ENCODE results near the gene PODN. TPM values are rescaled to one million over a fixed set of nuclear protein-coding genes. Genes with fewer than 3 reads are reported as not detected.

Gene PODN
- total and polyA plus RNA-seq, 9 donors = 72.8 to 254 (median 154) TPM

DNA sequence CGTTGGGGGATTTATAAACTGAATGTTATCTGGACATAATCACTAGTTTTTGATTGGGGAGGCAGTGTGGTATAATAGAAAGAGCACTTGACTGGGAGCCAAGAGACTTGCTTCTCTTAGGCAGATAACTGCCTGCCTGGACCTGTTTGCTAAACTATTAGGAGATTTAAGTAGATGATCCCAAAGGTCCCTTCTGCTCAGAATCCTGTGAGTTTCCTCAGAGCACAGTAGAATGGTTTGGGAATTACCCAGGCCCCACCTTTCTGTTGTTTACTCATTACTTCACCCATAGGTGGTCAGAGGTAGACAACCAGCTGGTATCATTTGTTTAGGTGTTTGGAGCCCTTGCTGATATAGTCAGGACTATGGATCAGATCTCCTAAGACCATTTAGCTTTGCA, 10.3 kb upstream of the PODN start:
- Histone ChIP-seq H3K4me3 (no peak overlapping the region), H3K4me1 (ENCODE audit: insufficient read depth) (peaks cover 6% of the 10 kb centered on the region), H3K36me3 (no peaks in the 10 kb centered on the region), H3K27me3 (no peaks in the 10 kb centered on the region), H3K9me3 (no peaks in the 10 kb centered on the region), H3K27ac (no peak overlapping the region)
- TF ChIP-seq POLR2A (IDR thresholded peaks at IDR 0.05) = no peak
- TF ChIP-seq EP300 (IDR thresholded peaks at IDR 0.05) = no peak
- TF ChIP-seq CTCF (IDR thresholded peaks at IDR 0.05) = no peak
- 9 to 17% (median 15%) methylated on average over 1 of the region's 1 CpG for WGBS, 3 donors
- intact Hi-C loops (cut with DNase I) = no loop called here
- DNase-seq = no peak

- no peaks in the 10 kb centered on the region for H3K27me3 ChIP-seq
- 12 to 15% (median 13%) methylated on average over 2 of the region's 2 CpGs for WGBS, 3 donors
- DNase-seq = no peak
- peaks cover 9% of the 10 kb centered on the region for H3K4me1 ChIP-seq (ENCODE audit: insufficient read depth)
- intact Hi-C loops (cut with DNase I) = no loop called here
- TF ChIP-seq EP300 (IDR thresholded peaks at IDR 0.05) = no peak
- no peak for TF ChIP-seq CTCF (IDR thresholded peaks at IDR 0.05)
- no peak for TF ChIP-seq POLR2A (IDR thresholded peaks at IDR 0.05)
- H3K27ac ChIP-seq = peak overlapping the region in 1 of 2 donors; percentile 56
- no peaks in the 10 kb centered on the region for H3K9me3 ChIP-seq
- H3K4me3 ChIP-seq = no peak overlapping the region
- no peaks in the 10 kb centered on the region for H3K36me3 ChIP-seq
Measured at GRCh38 chr1:53057127-53057526, 4.9 kb upstream of the PODN start.

GRCh38 chr1:53060579-53060978, 1.4 kb upstream of the PODN start:
- H3K4me3 ChIP-seq = no peak overlapping the region
- H3K4me1 ChIP-seq (ENCODE audit: insufficient read depth) = peaks cover 18% of the 10 kb centered on the region
- peak overlapping the region in 1 of 2 donors; percentile 88 for H3K27ac ChIP-seq
- no peaks in the 10 kb centered on the region for H3K36me3 ChIP-seq
- H3K9me3 ChIP-seq = no peaks in the 10 kb centered on the region
- intact Hi-C loops (cut with DNase I) = loop anchor here in 2 of 4 donors (5.0 to 10.0 kb wide), 4 partner anchors 33 to 138 kb away; partner anchors contain the start of gene ECHDC2 (in 2 of the 2)
- DNase-seq = peak in 2 of 5 donors; percentile 26 to 68
- H3K27me3 ChIP-seq = no peaks in the 10 kb centered on the region
- TF ChIP-seq EP300 (IDR thresholded peaks at IDR 0.05) (no peak), POLR2A (IDR thresholded peaks at IDR 0.05) (no peak), CTCF (IDR thresholded peaks at IDR 0.05) (no peak)
- 19 to 30% (median 22%) methylated on average over 1 of the region's 1 CpG for WGBS, 3 donors

DNA sequence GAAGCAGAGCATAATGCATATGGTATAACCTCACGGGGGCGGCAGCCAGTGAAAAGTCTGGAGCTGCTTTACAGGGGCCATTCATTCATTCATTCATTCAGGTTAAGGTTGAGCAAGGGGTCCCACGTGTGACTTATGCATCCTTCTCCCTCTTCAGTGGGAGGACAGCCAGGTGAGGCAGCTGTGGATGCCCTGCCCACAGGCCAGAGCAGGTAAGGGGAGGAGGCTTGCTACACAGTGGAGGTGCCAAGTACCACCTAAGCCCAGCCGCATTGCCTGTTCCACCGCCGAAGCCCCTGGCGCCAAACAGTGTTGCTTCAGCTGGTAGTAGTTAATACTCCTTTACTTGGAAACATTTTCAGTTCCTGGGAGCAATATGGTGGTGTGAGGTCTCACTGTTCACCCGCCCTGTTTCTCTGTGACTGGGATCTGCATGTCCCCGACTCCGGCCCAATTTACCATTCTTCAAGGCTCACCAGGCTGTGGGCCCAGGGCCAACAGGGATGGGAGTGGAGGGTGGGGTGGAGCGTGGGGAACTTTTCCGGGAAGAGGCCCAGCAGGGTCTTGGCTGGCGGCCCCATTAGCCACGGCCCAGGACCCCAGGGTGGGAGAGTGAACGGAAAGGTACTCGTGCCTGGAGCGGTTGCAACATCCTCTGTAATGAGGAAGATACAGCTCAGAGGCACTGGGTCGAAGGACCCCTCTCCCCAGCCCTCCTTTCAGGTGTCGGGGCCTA, 722 bp upstream of the PODN start:
- Histone ChIP-seq H3K4me1 (ENCODE audit: insufficient read depth) (peaks cover 18% of the 10 kb centered on the region), H3K27ac (peak overlapping the region; percentile 88 to 94), H3K9me3 (no peaks in the 10 kb centered on the region), H3K27me3 (no peaks in the 10 kb centered on the region), H3K36me3 (no peaks in the 10 kb centered on the region), H3K4me3 (peak overlapping the region; percentile 78)
- 32 to 37% (median 35%) methylated on average over 19 of the region's 19 CpGs for WGBS, 3 donors
- intact Hi-C loops (cut with DNase I) = loop anchor here in 2 of 4 donors (5.0 to 10.0 kb wide), 4 partner anchors 34 to 139 kb away; partner anchors contain the start of gene ECHDC2 (in 2 of the 2)
- peak; percentile 83 to 91 (median 87) for DNase-seq
- TF ChIP-seq EP300 (IDR thresholded peaks at IDR 0.05) = no peak
- no peak for TF ChIP-seq CTCF (IDR thresholded peaks at IDR 0.05)
- no peak for TF ChIP-seq POLR2A (IDR thresholded peaks at IDR 0.05)

All from ovary (tissue), 9 donors.